CD4-positive, alpha-beta T cell treated with Interleukin-6 at 100 ng/mL for 8 hours (primary cell): ENCODE results near the gene ARAP3.
"Not testable (repeated sequence)": the region's sequence is repeated elsewhere in the genome, so short reads cannot be mapped to it uniquely, and the experiment has no call there.

Experiments used
- DNase-seq: peaks from one replicate; pipeline ENCODE4 v3.0.0-alpha.2; 2020; ENCODE audit warnings: mixed read lengths, low spot score

Gene ARAP3

GRCh38 chr5:141613344-141613743, 68.7 kb downstream of the ARAP3 start:
- no peak for DNase-seq

GRCh38 chr5:141611289-141611688, 70.7 kb downstream of the ARAP3 start:
- no peak for DNase-seq

- DNase-seq = not testable (repeated sequence)
These were observed 72.1 kb downstream of the ARAP3 start for GRCh38 chr5:141609921-141610320.

GRCh38 chr5:141609044-141609443, 73.0 kb downstream of the ARAP3 start:
- DNase-seq = no peak

GRCh38 chr5:141608557-141608956, 73.5 kb downstream of the ARAP3 start:
- DNase-seq = no peak

GRCh38 chr5:141608046-141608445, 74.0 kb downstream of the ARAP3 start:
- DNase-seq = no peak

GRCh38 chr5:141605523-141606277, 76.3 kb downstream of the ARAP3 start:
- DNase-seq = peak; percentile 85

GRCh38 chr5:141603923-141604717, 77.9 kb downstream of the ARAP3 start:
- DNase-seq = peak; percentile 24
